Large intestine (tissue), 3 donors: Measurements from ENCODE around the gene BFSP2. TPM values are rescaled to one million over a fixed set of nuclear protein-coding genes. Genes with fewer than 3 reads are reported as not detected.
"Not testable (repeated sequence)": the region's sequence is repeated elsewhere in the genome, so short reads cannot be mapped to it uniquely, and the experiment has no call there.

Experiments used
- DNase-seq, 2 donors: peaks; one replicate each; pipeline versions ENCODE4 v3.0.0 to v3.0.0-alpha.2; 2013
- H3K27ac ChIP-seq: one replicate; pipeline ENCODE4 v1.5.1; 2013; ENCODE audit warnings: low read length
- H3K27me3 ChIP-seq: 2 replicates; pipeline ENCODE4 v1.6.1; 2013; ENCODE audit warnings: low read length; ENCODE audit not compliant: control insufficient read depth, insufficient read depth
- H3K36me3 ChIP-seq: 2 replicates; pipeline ENCODE4 v1.6.1; 2013; ENCODE audit warnings: low read length; ENCODE audit not compliant: control insufficient read depth, insufficient read depth
- H3K4me1 ChIP-seq: one replicate; pipeline ENCODE4 v1.6.1; 2013; ENCODE audit warnings: low read length; ENCODE audit not compliant: control insufficient read depth, insufficient read depth
- H3K4me3 ChIP-seq: one replicate; pipeline ENCODE4 v1.5.1; 2013; ENCODE audit warnings: low read length
- H3K9me3 ChIP-seq: one replicate; pipeline ENCODE4 v1.6.1; 2013; ENCODE audit warnings: mild to moderate bottlenecking, low read depth, low read length, moderate library complexity; ENCODE audit not compliant: control insufficient read depth
- WGBS: methylation state at CpG from one replicate; pipeline ENCODE4 v1.1.5; 2013; ENCODE audit warnings: low lambda C conversion rate; ENCODE audit not compliant: insufficient coverage; 5-methylcytosine and 5-hydroxymethylcytosine counted together
- polyA plus RNA-seq: library from polyadenylated mRNA; unstranded; fragments of 120-200 nt; gene quantifications from one replicate; pipeline ENCODE4 v1.2.1, GENCODE V29; 2013

BFSP2 gene
- polyA plus RNA-seq, 1 donor, result not detected

- 100% methylated on average over 1 of the region's 2 CpGs for WGBS
- Histone ChIP-seq H3K36me3 (no peaks in the 10 kb centered on the region), H3K27ac (no peak overlapping the region), H3K9me3 (peaks cover 2% of the 10 kb centered on the region), H3K27me3 (no peaks in the 10 kb centered on the region), H3K4me3 (no peak overlapping the region), H3K4me1 (no peaks in the 10 kb centered on the region)
- DNase-seq, result no peak
These were observed 67.9 kb downstream of the BFSP2 start for GRCh38 chr3:133467780-133468179.

GRCh38 chr3:133468251-133468721 is 68.4 kb downstream of the BFSP2 start:
- Histone ChIP-seq H3K4me3 (no peak overlapping the region), H3K9me3 (peaks cover 2% of the 10 kb centered on the region), H3K36me3 (no peaks in the 10 kb centered on the region), H3K27me3 (no peaks in the 10 kb centered on the region), H3K27ac (no peak overlapping the region), H3K4me1 (no peaks in the 10 kb centered on the region)
- no CpG with 5 or more reads among the region's 3 CpGs for WGBS
- no peak for DNase-seq

GRCh38 chr3:133469140-133469731 is 69.4 kb downstream of the BFSP2 start:
- Histone ChIP-seq H3K27me3 (no peaks in the 10 kb centered on the region), H3K4me1 (no peaks in the 10 kb centered on the region), H3K27ac (no peak overlapping the region), H3K36me3 (no peaks in the 10 kb centered on the region), H3K9me3 (peaks cover 2% of the 10 kb centered on the region), H3K4me3 (no peak overlapping the region)
- no CpG with 5 or more reads among the region's 7 CpGs for WGBS
- DNase-seq, result no peak

GRCh38 chr3:133472242-133472641 is 72.4 kb downstream of the BFSP2 start:
- Histone ChIP-seq H3K36me3 (no peaks in the 10 kb centered on the region), H3K27me3 (no peaks in the 10 kb centered on the region), H3K4me3 (no peak overlapping the region), H3K27ac (no peak overlapping the region), H3K4me1 (no peaks in the 10 kb centered on the region), H3K9me3 (peaks cover 2% of the 10 kb centered on the region)
- no peak for DNase-seq
- WGBS, result no CpG with 5 or more reads among the region's 24 CpGs

GRCh38 chr3:133472889-133473288 is 73.0 kb downstream of the BFSP2 start:
- H3K27ac ChIP-seq, result no peak overlapping the region
- no peaks in the 10 kb centered on the region for H3K4me1 ChIP-seq
- H3K36me3 ChIP-seq, result no peaks in the 10 kb centered on the region
- H3K4me3 ChIP-seq, result no peak overlapping the region
- WGBS, result no CpG with 5 or more reads among the region's 6 CpGs
- peaks cover 2% of the 10 kb centered on the region for H3K9me3 ChIP-seq
- DNase-seq, result no peak
- no peaks in the 10 kb centered on the region for H3K27me3 ChIP-seq

GRCh38 chr3:133473472-133474191 is 73.8 kb downstream of the BFSP2 start:
- DNase-seq, H3K4me3 ChIP-seq, H3K4me1 ChIP-seq, H3K9me3 ChIP-seq, H3K36me3 ChIP-seq, H3K27me3 ChIP-seq: not testable (repeated sequence)
- peak overlapping the region; percentile 4 for H3K27ac ChIP-seq
- WGBS, result no CpG with 5 or more reads among the region's 5 CpGs

- peak; percentile 44 to 53 for DNase-seq
- H3K27me3 ChIP-seq, result no peaks in the 10 kb centered on the region
- H3K9me3 ChIP-seq, result peaks cover 2% of the 10 kb centered on the region
- H3K27ac ChIP-seq, result peak overlapping the region; percentile 17
- WGBS, result no CpG with 5 or more reads among the region's 8 CpGs
- H3K36me3 ChIP-seq, result no peaks in the 10 kb centered on the region
- no peaks in the 10 kb centered on the region for H3K4me1 ChIP-seq
- no peak overlapping the region for H3K4me3 ChIP-seq
These were observed 74.5 kb downstream of the BFSP2 start for GRCh38 chr3:133474251-133474801.

GRCh38 chr3:133474817-133475216 is 75.0 kb downstream of the BFSP2 start:
- WGBS, result no CpG with 5 or more reads among the region's 4 CpGs
- H3K36me3 ChIP-seq, result no peaks in the 10 kb centered on the region
- H3K4me3 ChIP-seq, result no peak overlapping the region
- DNase-seq, result no peak
- H3K27ac ChIP-seq, result peak overlapping the region; percentile 17
- no peaks in the 10 kb centered on the region for H3K4me1 ChIP-seq
- H3K27me3 ChIP-seq, result no peaks in the 10 kb centered on the region
- H3K9me3 ChIP-seq, result peaks cover 2% of the 10 kb centered on the region

- no peaks in the 10 kb centered on the region for H3K4me1 ChIP-seq
- H3K27me3 ChIP-seq, result no peaks in the 10 kb centered on the region
- no peak overlapping the region for H3K27ac ChIP-seq
- no peak for DNase-seq
- H3K4me3 ChIP-seq, result no peak overlapping the region
- no peaks in the 10 kb centered on the region for H3K36me3 ChIP-seq
- H3K9me3 ChIP-seq, result peaks cover 2% of the 10 kb centered on the region
- WGBS, result 80% methylated on average over 2 of the region's 5 CpGs
These were observed 75.6 kb downstream of the BFSP2 start for GRCh38 chr3:133475245-133476010.

GRCh38 chr3:133476971-133477375 is 77.1 kb downstream of the BFSP2 start:
- peak in 1 of 2 donors; percentile 44 for DNase-seq
- Histone ChIP-seq H3K36me3 (no peaks in the 10 kb centered on the region), H3K27ac (no peak overlapping the region), H3K4me3 (no peak overlapping the region), H3K27me3 (no peaks in the 10 kb centered on the region), H3K4me1 (no peaks in the 10 kb centered on the region), H3K9me3 (peaks cover 2% of the 10 kb centered on the region)
- WGBS, result no CpG with 5 or more reads among the region's 6 CpGs
